NCI-H774 (cell line): ENCODE results near the gene SUN5.
"Not testable (repeated sequence)": the region's sequence is repeated elsewhere in the genome, so short reads cannot be mapped to it uniquely, and the experiment has no call there.

Experiments
- DNase-seq: peaks from one replicate; lab custom pipeline; 2025; lab: John Stamatoyannopoulos, UW

The SUN5 gene

GRCh38 chr20:32977281-32978008 lies 26.8 kb downstream of the SUN5 start:
- no peak for DNase-seq

GRCh38 chr20:32976746-32977145 lies 27.5 kb downstream of the SUN5 start:
- DNase-seq = no peak

- no peak for DNase-seq
Measured at GRCh38 chr20:32975698-32976674, 28.2 kb downstream of the SUN5 start.

GRCh38 chr20:32975121-32975520 lies 29.1 kb downstream of the SUN5 start:
- not testable (repeated sequence) for DNase-seq

GRCh38 chr20:32974204-32975064 lies 29.8 kb downstream of the SUN5 start:
- DNase-seq = not testable (repeated sequence)

- no peak for DNase-seq
Measured at GRCh38 chr20:32973077-32973717, 31.0 kb downstream of the SUN5 start.

- DNase-seq = no peak
Measured at GRCh38 chr20:32972181-32973076, 31.8 kb downstream of the SUN5 start.

- no peak for DNase-seq
Measured at GRCh38 chr20:32971703-32972161, 32.5 kb downstream of the SUN5 start.

GRCh38 chr20:32970973-32971300 lies 33.3 kb downstream of the SUN5 start:
- no peak for DNase-seq

- no peak for DNase-seq
Measured at GRCh38 chr20:32970115-32970972, 33.9 kb downstream of the SUN5 start.

- DNase-seq = no peak
Measured at GRCh38 chr20:32969356-32970114, 34.7 kb downstream of the SUN5 start.

GRCh38 chr20:32968478-32969241 lies 35.6 kb downstream of the SUN5 start:
- no peak for DNase-seq

- DNase-seq = no peak
Measured at GRCh38 chr20:32967961-32968457, 36.2 kb downstream of the SUN5 start.

GRCh38 chr20:32966881-32967781 lies 37.1 kb downstream of the SUN5 start:
- DNase-seq = no peak

GRCh38 chr20:32966382-32966781 lies 37.9 kb downstream of the SUN5 start:
- DNase-seq = no peak

- no peak for DNase-seq
Measured at GRCh38 chr20:32965581-32966373, 38.5 kb downstream of the SUN5 start.
